NT2/D1 (cell line): ENCODE measurements around the gene DRAM2.

Experiments used
- YY1 ChIP-seq: IDR thresholded peaks from 2 replicates; pipeline ENCODE4 v1.6.1; 2011; ENCODE audit not compliant: insufficient read length, insufficient read depth
- ZNF274 ChIP-seq: IDR thresholded peaks from 2 replicates; pipeline ENCODE4 v1.6.1; 2011; ENCODE audit warnings: mild to moderate bottlenecking, low read depth, low read length

GRCh38 chr1:111126354-111126753 is 13.5 kb downstream of the DRAM2 start:
- no peak for TF ChIP-seq YY1
- no peak for TF ChIP-seq ZNF274
